Measurements from ENCODE around the gene CCDC137.

GRCh38 chr17:81672954-81673353 is 6.4 kb downstream of the CCDC137 start:
- TF ChIP-seq, protein P1, sequence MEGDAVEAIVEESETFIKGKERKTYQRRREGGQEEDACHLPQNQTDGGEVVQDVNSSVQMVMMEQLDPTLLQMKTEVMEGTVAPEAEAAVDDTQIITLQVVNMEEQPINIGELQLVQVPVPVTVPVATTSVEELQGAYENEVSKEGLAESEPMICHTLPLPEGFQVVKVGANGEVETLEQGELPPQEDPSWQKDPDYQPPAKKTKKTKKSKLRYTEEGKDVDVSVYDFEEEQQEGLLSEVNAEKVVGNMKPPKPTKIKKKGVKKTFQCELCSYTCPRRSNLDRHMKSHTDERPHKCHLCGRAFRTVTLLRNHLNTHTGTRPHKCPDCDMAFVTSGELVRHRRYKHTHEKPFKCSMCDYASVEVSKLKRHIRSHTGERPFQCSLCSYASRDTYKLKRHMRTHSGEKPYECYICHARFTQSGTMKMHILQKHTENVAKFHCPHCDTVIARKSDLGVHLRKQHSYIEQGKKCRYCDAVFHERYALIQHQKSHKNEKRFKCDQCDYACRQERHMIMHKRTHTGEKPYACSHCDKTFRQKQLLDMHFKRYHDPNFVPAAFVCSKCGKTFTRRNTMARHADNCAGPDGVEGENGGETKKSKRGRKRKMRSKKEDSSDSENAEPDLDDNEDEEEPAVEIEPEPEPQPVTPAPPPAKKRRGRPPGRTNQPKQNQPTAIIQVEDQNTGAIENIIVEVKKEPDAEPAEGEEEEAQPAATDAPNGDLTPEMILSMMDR (IDR thresholded peaks at IDR 0.05 in 4 of 5, conservative IDR thresholded peaks at IDR 0.05 in 1 of 5) = no peak
- TF ChIP-seq POLR2A (IDR thresholded peaks at IDR 0.05) = no peak
